ENCODE data around the gene DTNBP1.

DTNBP1 gene

GRCh38 chr6:15662326-15663129 is at the start of gene DTNBP1:
TSS of gene DTNBP1 (minus strand) at chr6:15663028. CDS start at chr6:15662869, 159 bp downstream.
- no peak for TF ChIP-seq ZNF274 (IDR thresholded peaks at IDR 0.05; ENCODE audit: low read depth, low read length)

GRCh38 chr6:15709651-15710269 is 46.9 kb upstream of the DTNBP1 start:
- H3K4me3 ChIP-seq (ENCODE audit: low read length): no peak overlapping the region
- no peak for TF ChIP-seq ZNF274 (IDR thresholded peaks at IDR 0.05; ENCODE audit: low read depth, low read length)

More at GRCh38 chr6:15662326-15663129, at the start of gene DTNBP1:
- peak within 1 kb of the TSS; percentile 77 for H3K4me3 ChIP-seq (ENCODE audit: low read length)

- H3K4me3 ChIP-seq (ENCODE audit: low read length): no peak overlapping the region
- TF ChIP-seq ZNF274 (IDR thresholded peaks at IDR 0.05; ENCODE audit: low read depth, low read length): no peak
Measured at GRCh38 chr6:15708231-15708630, 45.4 kb upstream of the DTNBP1 start.

- H3K4me3 ChIP-seq (ENCODE audit: low read length): no peak overlapping the region
- no peak for TF ChIP-seq ZNF274 (IDR thresholded peaks at IDR 0.05; ENCODE audit: low read depth, low read length)
Measured at GRCh38 chr6:15705981-15706380, 43.2 kb upstream of the DTNBP1 start.

- TF ChIP-seq ZNF274 (IDR thresholded peaks at IDR 0.05; ENCODE audit: low read depth, low read length): no peak
- no peak overlapping the region for H3K4me3 ChIP-seq (ENCODE audit: low read length)
Measured at GRCh38 chr6:15698471-15698870, 35.6 kb upstream of the DTNBP1 start.

- TF ChIP-seq ZNF274 (IDR thresholded peaks at IDR 0.05; ENCODE audit: low read depth, low read length): no peak
- H3K4me3 ChIP-seq (ENCODE audit: low read length): no peak overlapping the region
Measured at GRCh38 chr6:15697895-15698294, 35.1 kb upstream of the DTNBP1 start.

GRCh38 chr6:15691250-15691869 is 28.5 kb upstream of the DTNBP1 start:
- no peak overlapping the region; the same call in 1 of the 2 replicates for H3K4me3 ChIP-seq (ENCODE audit: low read length)
- no peak for TF ChIP-seq ZNF274 (IDR thresholded peaks at IDR 0.05; ENCODE audit: low read depth, low read length)

- no peak overlapping the region for H3K4me3 ChIP-seq (ENCODE audit: low read length)
- TF ChIP-seq ZNF274 (IDR thresholded peaks at IDR 0.05; ENCODE audit: low read depth, low read length): no peak
Measured at GRCh38 chr6:15690510-15690909, 27.7 kb upstream of the DTNBP1 start.

GRCh38 chr6:15689586-15690482 is 27.0 kb upstream of the DTNBP1 start:
- no peak overlapping the region for H3K4me3 ChIP-seq (ENCODE audit: low read length)
- no peak for TF ChIP-seq ZNF274 (IDR thresholded peaks at IDR 0.05; ENCODE audit: low read depth, low read length)

- no peak overlapping the region for H3K4me3 ChIP-seq (ENCODE audit: low read length)
- no peak for TF ChIP-seq ZNF274 (IDR thresholded peaks at IDR 0.05; ENCODE audit: low read depth, low read length)
Measured at GRCh38 chr6:15685619-15686018, 22.8 kb upstream of the DTNBP1 start.

GRCh38 chr6:15682965-15683822 is 20.4 kb upstream of the DTNBP1 start:
- H3K4me3 ChIP-seq (ENCODE audit: low read length): no peak overlapping the region
- no peak for TF ChIP-seq ZNF274 (IDR thresholded peaks at IDR 0.05; ENCODE audit: low read depth, low read length)

- no peak overlapping the region for H3K4me3 ChIP-seq (ENCODE audit: low read length)
- no peak for TF ChIP-seq ZNF274 (IDR thresholded peaks at IDR 0.05; ENCODE audit: low read depth, low read length)
Measured at GRCh38 chr6:15681946-15682345, 19.1 kb upstream of the DTNBP1 start.

- no peak for TF ChIP-seq ZNF274 (IDR thresholded peaks at IDR 0.05; ENCODE audit: low read depth, low read length)
- no peak overlapping the region for H3K4me3 ChIP-seq (ENCODE audit: low read length)
Measured at GRCh38 chr6:15678514-15678913, 15.7 kb upstream of the DTNBP1 start.
